ENCODE measurements around the gene ACAP3.

The ACAP3 gene

GRCh38 chr1:1284221-1285101 is 23.3 kb downstream of the ACAP3 start:
- no peak for DNase-seq

DNA sequence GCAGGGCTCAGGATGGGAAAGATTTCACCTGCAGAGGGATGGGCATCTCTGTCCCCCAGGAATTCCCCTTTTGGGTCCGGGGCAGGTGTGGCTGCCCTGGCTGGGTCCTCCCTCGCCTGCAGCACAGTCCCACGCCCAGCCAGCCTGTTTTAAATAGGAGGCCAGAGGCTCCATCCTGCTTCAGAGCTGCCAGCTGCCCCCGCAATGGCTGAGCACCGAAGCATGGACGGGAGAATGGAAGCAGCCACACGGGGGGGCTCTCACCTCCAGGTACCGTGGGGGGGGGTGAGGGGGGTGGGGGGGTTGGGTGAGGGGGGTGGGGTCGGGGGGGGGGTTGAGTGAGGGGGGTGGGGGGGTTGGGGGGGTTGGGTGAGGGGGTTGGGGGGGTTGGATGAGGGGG is 23.9 kb downstream of the ACAP3 start:
- DNase-seq: no peak

GRCh38 chr1:1282998-1283397 is 24.7 kb downstream of the ACAP3 start:
- no peak for DNase-seq

DNA sequence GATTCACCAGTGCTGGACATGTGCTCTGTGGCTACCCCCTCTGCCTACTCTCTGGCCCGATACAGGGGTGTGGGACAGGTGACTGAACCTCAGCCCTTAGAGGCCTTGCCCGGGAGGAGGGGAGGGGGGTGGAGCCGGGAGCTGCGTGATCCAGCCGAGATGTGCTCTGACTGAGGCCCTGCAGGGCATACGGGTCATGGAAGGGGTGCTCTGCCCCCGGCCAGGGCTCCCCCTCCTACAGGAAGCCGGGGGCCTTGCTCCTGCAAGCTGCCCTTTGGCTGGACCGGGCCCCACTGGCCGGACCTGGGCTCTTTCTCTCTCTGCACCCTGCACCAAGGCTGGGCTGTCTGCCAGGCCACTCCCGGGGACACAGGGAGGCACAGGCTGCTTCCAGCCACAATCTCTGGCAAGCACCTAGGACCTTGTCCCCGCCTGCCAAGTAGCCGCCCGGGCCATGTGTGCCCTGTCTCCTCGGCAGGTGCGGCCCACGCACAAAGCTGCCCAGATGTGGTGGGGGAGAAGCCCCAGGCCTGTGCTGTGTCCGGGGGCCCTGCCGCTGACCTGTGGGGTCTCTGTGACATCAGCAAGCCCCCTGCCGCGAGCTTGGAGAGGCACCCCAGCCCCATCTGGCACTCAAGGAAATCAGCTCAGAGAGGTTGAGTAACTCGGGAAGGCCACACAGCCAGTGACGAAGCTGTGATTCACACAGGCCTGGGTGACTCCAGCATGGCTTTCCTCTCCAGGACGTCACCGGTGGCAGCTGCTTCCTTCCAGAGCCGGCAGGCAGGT is 26.0 kb downstream of the ACAP3 start:
- DNase-seq: no peak

GRCh38 chr1:1280782-1281481 is 26.8 kb downstream of the ACAP3 start:
- no peak for DNase-seq

- DNase-seq: no peak
These were observed 28.7 kb downstream of the ACAP3 start for GRCh38 chr1:1279028-1279427.

DNA sequence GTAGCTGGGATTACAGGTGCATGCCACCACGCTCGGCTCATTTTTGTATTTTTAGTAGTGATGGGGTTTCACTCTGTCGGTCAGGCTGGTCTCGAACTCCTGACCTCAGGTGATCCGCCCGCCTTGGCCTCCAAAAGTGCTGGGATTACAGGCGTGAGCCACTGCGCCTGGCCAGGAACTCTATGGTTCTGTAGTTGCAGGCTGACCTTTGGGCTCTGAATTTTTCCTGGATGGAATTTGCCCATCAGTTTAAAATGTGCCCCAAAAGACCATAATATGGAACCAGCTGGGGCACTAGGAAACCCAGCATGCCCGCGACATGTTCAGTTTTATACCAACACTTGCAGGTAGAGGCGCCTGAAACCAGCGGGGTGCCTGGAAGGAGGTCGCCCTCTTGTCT is 29.1 kb downstream of the ACAP3 start:
- no peak for DNase-seq

DNA sequence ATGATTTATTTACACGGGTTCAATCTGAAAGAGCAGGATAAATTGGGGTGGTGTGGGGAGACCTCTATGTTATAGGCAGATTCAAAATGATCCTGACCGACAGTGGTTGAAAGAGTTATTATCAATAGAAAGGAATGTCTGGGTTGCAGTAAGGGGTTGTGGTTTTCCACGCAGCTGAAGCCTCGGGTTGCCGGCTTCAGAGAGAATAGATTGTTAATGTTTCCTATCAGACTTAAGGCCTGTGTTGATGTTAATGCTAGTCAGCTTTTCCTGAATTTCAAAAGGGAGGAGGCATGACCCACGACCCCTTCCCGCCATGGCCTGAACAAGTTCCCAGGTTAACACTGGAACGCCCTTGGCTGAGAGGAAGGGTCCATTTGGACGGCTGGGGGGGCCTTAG is 31.9 kb downstream of the ACAP3 start:
- DNase-seq: no peak

GRCh38 chr1:1274931-1275431 is 32.7 kb downstream of the ACAP3 start:
- no peak for DNase-seq

- DNase-seq: no peak
These were observed 33.3 kb downstream of the ACAP3 start for GRCh38 chr1:1274299-1274930.

DNA sequence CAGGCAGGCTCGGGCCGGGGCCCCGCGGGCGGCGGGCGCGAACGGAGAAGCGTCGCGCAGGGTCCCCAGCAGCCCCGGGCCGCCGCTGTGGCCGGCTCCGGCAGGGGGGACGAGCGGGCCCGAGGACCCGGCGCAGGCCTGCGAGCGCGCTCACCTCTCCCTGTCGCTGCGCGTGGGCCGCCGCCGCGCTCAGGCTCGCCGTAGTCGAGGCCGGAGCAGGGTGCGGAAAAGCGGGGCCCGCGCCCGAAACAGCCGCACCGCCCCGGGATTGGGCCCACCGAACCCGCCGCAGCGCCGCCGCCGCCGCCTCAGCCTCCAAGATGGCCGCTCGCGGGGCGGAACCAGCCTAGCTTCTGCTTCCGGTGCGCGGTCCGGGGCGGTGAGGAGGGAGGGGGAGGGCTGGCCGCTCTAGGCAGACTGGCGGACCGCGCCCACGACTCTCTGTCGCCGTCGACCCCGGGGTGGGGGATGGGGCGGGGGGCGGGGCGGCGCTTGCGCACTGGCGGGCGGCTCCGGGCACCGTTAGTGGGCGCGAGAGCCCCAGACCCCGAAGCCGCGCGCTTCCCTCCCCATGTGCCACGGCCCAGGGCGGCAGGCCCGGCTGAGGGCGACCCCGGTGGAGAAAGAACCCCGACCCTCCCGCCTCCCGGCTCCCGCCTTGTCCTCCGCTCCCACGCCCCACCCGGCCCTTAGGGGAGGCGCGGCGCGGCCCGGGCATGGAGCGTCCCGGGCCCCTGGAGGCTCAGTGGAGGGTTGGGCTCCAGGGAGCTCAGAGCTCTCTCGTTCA is 34.0 kb downstream of the ACAP3 start, which contains the start of gene UBE2J2:
Gene UBE2J2, minus strand, starts transcription at position 343 of the 787 bp plus-strand sequence. CDS start 5,862 bp downstream, outside the sequence.
- DNase-seq: no peak

DNA sequence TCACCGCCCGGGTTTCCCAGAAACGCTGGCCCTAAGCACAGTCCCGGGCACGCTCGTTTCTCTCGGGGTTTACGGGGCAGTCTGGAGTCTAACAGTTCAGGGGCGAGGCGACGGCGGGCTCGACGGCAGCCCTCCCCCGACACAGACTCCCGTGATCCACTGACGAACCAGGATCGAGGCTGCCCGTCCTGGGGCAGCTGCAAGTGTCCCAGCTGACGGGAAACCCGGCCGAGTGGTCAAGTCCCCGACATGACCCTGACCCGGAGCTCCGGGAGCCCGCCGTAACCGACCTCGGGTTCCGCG is 34.6 kb downstream of the ACAP3 start:
- no peak for DNase-seq

GRCh38 chr1:1272341-1273208 is 35.2 kb downstream of the ACAP3 start:
- DNase-seq: no peak

DNA sequence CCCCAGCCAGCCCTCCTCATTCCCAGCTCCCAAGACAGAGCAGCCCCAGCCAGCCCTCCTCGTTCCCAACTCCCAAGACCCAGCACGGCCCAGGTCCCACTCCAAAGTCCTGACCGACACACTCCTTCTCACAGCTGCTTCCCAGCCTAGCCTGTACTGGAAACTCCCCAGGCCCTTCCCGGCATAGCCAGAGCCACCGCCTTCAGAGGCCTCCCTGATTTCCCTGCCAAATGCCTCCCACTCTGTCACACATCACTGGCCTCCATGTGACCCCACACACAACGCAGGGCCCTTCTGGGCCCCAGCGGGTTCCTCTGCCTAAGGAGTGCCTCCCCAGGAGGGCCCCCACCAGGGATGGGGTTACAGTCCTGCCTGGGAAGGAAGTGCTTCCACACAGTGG is 36.9 kb downstream of the ACAP3 start:
- DNase-seq: no peak

GRCh38 chr1:1268284-1268682 is 39.4 kb downstream of the ACAP3 start:
- DNase-seq: no peak

DNA sequence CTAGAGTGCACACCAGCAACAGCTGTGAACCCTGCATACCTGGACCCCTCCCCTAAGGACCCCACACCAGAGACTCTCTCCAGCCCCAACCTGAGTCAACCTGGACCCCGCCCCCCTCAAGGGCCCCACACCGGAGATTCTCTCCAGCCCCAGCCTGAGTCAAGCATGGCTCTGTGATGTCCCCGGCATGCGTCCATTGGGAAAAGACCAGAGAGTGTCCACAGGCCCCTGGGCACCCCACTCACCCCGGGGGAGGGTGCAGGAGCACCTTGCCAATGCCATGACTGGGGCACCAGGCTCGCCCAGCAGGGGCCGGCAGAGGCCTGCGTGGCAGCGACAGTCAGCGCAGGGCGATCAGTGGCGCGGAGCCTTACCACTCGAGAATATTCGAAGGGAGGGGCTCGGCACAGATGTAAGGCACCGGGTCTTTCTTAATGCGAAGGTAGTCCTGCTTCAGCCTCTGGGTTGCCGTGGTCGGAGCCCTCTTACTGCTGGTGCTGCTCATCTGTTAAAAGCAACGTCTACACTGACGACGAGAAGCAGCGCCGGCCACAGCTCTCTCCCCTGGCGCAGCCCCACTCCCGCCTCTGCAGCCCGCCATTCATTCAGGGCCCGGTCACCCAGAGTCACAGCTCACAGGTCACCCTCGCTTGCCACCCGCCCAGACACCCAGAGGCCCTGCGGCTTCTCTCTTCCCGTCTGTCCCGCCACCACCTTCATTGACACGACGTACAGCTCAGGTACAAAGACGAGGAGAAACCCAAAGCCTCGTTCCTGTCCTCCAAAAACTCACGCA is 40.0 kb downstream of the ACAP3 start:
- DNase-seq: no peak

DNA sequence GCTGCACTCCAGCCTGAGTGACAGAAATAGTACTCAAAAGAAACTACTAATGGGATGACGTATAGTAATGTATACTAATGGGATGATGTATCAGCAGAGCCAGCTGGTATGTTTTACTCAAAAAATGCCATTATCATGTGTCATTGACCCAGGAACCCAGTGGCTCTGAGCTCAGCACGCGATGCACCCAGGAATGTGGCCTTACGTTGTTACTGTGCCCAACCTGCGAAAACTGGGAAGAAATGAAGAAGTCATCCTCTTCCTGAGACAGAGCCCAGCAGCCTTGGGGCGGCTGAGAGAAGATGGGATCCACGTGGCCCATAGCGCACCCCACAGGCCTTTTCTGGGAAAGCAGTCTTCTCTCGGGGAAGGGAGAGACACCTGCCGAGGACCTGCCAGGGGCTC is 42.9 kb downstream of the ACAP3 start:
- no peak for DNase-seq

DNA sequence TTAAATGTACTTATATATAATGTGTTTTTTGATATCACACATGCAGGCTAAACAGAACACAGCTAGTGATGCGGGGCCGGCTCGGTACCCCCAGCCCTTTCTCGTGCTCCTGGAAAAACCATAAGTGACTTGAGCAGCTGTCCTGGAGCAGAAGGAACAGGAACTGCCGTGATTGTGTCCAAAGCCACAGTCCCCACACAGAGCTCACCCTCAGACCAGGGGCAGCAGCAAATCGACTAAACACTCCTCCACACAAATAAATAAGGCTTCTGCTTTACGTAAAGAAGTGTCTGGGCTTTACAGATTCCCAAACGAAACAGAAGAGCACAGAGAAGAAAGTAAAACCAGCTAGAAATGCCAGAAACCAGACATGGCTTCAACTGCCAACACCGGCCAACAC is 43.7 kb downstream of the ACAP3 start:
- no peak for DNase-seq

DNA sequence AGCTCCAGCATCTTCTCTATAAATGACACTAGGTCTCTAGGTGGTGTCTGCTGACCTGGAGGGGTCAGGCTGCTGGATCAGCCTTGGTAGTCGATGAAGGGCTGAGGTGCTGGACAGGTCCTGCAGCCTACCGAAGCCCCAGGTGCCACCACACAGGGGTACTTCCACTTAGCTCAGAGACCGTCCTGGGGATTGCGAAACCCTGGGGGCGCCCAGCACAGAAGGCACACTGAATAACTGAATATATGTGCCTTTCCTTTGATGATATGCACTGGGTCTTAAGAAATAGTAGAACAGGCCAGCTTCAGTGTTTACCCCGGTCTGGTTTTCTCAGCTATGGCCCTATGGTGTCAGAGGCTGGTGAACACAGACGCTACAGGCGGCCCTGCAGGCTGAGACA is 45.0 kb downstream of the ACAP3 start:
- DNase-seq: no peak

DNA sequence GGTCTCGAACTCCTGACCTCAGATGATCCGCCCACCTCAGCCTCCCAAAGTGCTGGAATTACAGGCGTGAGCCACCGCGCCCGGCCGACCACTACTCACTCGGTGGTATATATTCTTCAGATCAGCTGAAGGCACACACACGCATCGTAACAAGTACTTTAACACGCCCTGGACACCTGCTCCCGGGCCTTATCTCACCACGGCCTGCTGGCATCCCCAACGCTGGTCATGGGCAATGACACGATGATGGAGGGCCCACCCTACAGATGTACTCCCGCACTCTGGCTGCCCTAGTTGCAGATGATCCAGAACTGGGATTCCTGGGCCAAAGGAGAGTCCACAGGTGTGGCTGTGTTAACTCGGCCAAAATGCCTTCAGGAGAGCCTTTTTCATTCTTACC is 45.7 kb downstream of the ACAP3 start:
- no peak for DNase-seq
